Posterior vena cava (tissue), 2 donors: ENCODE results near the gene SLC6A5. TPM values are rescaled to one million over a fixed set of nuclear protein-coding genes. Genes with fewer than 3 reads are reported as not detected.

Source experiments
- total RNA-seq, 2 donors: library from RNA; stranded (reverse); fragmentation: NEBNext Ultra II Directional; extraction: Animal tissue kit (Norgen Biotek cat#: 25700); gene quantifications; one replicate each; pipeline ENCODE4 v1.2.1, GENCODE V29; 2021
- donor health status: DM: yes; HTN: yes; CAD: no.
- donor health status: DM: yes; HTN: yes; CAD: no.

Gene SLC6A5
- total RNA-seq, 2 donors from 2014 or later: not detected

Other genes with a start within 250 kb of the SLC6A5 start
- gene HTATIP2, start 235.9 kb upstream of the SLC6A5 start, total RNA-seq: 10 to 100 TPM; 15.7 to 21.2 TPM
- gene PRMT3, start 211.9 kb upstream of the SLC6A5 start, total RNA-seq: 10 to 100 TPM; 11.8 to 13.0 TPM
- gene NELL1, start 70.0 kb downstream of the SLC6A5 start, total RNA-seq: not detected